Measurements from ENCODE around the gene CLSTN2. TPM values are rescaled to one million over a fixed set of nuclear protein-coding genes. Genes with fewer than 3 reads are reported as not detected.

Gene CLSTN2
- total RNA-seq, 1 experiment from 2014 or later = 0.02 TPM

GRCh38 chr3:140006331-140006730 is 71.3 kb downstream of the CLSTN2 start:
- Histone ChIP-seq H3K79me2 (ENCODE audit: insufficient read depth, low read length) (no peaks in the 10 kb centered on the region), H3K9me2 (ENCODE audit: insufficient read depth) (no peaks in the 10 kb centered on the region), H3K36me3 (ENCODE audit: control insufficient read depth in 1 of 2, insufficient read depth in 2 of 2, low read length in 2 of 2) (no peaks in the 10 kb centered on the region), H3K9ac (ENCODE audit: low read length) (no peak overlapping the region), H3K4me2 (ENCODE audit: low read length) (no peak overlapping the region), H2AFZ (ENCODE audit: low read depth, low read length, poor library complexity, severe bottlenecking) (no peak overlapping the region), H4K20me1 (ENCODE audit: insufficient read depth) (no peaks in the 10 kb centered on the region), H3K27ac (ENCODE audit: low read depth, low read length) (no peak overlapping the region), H3K4me3 (replicated peaks in 1 of 2; ENCODE audit: low read depth in 1 of 2, low read length in 2 of 2) (no peak overlapping the region), H3K4me1 (ENCODE audit: control insufficient read depth in 1 of 2, insufficient read depth in 2 of 2, low read length in 2 of 2) (no peaks in the 10 kb centered on the region), H3K27me3 (ENCODE audit: insufficient read depth, low read length) (peaks cover 58% of the 10 kb centered on the region), H3K9me3 (ENCODE audit: control insufficient read depth in 1 of 2, insufficient read depth in 1 of 2, low read depth in 1 of 2, low read length in 2 of 2) (no peaks in the 10 kb centered on the region)
- POLR2A ChIA-PET = no interaction called here
- RAD21 ChIA-PET (ENCODE audit: low non-redundant PET in 1 of 2, low total read pairs in 2 of 2, uncharacterized antibody in 2 of 2, unreplicated experiment in 2 of 2) = no interaction called here
- BruUV-seq (replicated peaks) = no TSS peak
- DNase-seq (ENCODE audit: low read depth, low spot score) (no peak), ATAC-seq (no peak)
- TF ChIP-seq CEBPB (IDR thresholded peaks at IDR 0.05; ENCODE audit: low read depth) = no peak
- no peak for TF ChIP-seq FOSL1 (IDR thresholded peaks at IDR 0.05; ENCODE audit: low read depth)
- no peak for TF ChIP-seq RAD21 (IDR thresholded peaks at IDR 0.05; ENCODE audit: low read depth)
- no peak for TF ChIP-seq EZH2 (IDR thresholded peaks at IDR 0.05)
- TF ChIP-seq CBX3 (IDR thresholded peaks at IDR 0.05; ENCODE audit: low read depth) = no peak
- TF ChIP-seq, protein P1, sequence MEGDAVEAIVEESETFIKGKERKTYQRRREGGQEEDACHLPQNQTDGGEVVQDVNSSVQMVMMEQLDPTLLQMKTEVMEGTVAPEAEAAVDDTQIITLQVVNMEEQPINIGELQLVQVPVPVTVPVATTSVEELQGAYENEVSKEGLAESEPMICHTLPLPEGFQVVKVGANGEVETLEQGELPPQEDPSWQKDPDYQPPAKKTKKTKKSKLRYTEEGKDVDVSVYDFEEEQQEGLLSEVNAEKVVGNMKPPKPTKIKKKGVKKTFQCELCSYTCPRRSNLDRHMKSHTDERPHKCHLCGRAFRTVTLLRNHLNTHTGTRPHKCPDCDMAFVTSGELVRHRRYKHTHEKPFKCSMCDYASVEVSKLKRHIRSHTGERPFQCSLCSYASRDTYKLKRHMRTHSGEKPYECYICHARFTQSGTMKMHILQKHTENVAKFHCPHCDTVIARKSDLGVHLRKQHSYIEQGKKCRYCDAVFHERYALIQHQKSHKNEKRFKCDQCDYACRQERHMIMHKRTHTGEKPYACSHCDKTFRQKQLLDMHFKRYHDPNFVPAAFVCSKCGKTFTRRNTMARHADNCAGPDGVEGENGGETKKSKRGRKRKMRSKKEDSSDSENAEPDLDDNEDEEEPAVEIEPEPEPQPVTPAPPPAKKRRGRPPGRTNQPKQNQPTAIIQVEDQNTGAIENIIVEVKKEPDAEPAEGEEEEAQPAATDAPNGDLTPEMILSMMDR (IDR thresholded peaks at IDR 0.05 in 2 of 3, conservative IDR thresholded peaks at IDR 0.05 in 1 of 3; ENCODE audit: borderline replicate concordance in 1 of 3, insufficient read depth in 1 of 3, low read depth in 2 of 3, low read length in 2 of 3) = no peak
- no peak for TF ChIP-seq ZNF274 (IDR thresholded peaks at IDR 0.05; ENCODE audit: low read depth, low read length)
- TF ChIP-seq POLR2A (IDR thresholded peaks at IDR 0.05; ENCODE audit: borderline replicate concordance, extremely low read depth, insufficient read depth, insufficient read length) = no peak
- TF ChIP-seq EZH2phosphoT487 (IDR thresholded peaks at IDR 0.05; ENCODE audit: borderline replicate concordance) = no peak
- no peak for TF ChIP-seq ZFX (IDR thresholded peaks at IDR 0.05)
- TF ChIP-seq ELF1 (IDR thresholded peaks at IDR 0.05; ENCODE audit: borderline replicate concordance, low read depth) = no peak
- TF ChIP-seq, protein P2, sequence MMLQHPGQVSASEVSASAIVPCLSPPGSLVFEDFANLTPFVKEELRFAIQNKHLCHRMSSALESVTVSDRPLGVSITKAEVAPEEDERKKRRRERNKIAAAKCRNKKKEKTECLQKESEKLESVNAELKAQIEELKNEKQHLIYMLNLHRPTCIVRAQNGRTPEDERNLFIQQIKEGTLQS (IDR thresholded peaks at IDR 0.05) = no peak
- no peak for TF ChIP-seq POLR2AphosphoS5 (IDR thresholded peaks at IDR 0.05; ENCODE audit: low read depth, low read length)
- TF ChIP-seq, protein P3, sequence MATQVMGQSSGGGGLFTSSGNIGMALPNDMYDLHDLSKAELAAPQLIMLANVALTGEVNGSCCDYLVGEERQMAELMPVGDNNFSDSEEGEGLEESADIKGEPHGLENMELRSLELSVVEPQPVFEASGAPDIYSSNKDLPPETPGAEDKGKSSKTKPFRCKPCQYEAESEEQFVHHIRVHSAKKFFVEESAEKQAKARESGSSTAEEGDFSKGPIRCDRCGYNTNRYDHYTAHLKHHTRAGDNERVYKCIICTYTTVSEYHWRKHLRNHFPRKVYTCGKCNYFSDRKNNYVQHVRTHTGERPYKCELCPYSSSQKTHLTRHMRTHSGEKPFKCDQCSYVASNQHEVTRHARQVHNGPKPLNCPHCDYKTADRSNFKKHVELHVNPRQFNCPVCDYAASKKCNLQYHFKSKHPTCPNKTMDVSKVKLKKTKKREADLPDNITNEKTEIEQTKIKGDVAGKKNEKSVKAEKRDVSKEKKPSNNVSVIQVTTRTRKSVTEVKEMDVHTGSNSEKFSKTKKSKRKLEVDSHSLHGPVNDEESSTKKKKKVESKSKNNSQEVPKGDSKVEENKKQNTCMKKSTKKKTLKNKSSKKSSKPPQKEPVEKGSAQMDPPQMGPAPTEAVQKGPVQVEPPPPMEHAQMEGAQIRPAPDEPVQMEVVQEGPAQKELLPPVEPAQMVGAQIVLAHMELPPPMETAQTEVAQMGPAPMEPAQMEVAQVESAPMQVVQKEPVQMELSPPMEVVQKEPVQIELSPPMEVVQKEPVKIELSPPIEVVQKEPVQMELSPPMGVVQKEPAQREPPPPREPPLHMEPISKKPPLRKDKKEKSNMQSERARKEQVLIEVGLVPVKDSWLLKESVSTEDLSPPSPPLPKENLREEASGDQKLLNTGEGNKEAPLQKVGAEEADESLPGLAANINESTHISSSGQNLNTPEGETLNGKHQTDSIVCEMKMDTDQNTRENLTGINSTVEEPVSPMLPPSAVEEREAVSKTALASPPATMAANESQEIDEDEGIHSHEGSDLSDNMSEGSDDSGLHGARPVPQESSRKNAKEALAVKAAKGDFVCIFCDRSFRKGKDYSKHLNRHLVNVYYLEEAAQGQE (IDR thresholded peaks at IDR 0.05; ENCODE audit: low read depth) = no peak
- no peak for TF ChIP-seq YY1 (IDR thresholded peaks at IDR 0.05; ENCODE audit: extremely low read depth, insufficient replicate concordance, low read depth, low read length)
- TF ChIP-seq, protein P4, sequence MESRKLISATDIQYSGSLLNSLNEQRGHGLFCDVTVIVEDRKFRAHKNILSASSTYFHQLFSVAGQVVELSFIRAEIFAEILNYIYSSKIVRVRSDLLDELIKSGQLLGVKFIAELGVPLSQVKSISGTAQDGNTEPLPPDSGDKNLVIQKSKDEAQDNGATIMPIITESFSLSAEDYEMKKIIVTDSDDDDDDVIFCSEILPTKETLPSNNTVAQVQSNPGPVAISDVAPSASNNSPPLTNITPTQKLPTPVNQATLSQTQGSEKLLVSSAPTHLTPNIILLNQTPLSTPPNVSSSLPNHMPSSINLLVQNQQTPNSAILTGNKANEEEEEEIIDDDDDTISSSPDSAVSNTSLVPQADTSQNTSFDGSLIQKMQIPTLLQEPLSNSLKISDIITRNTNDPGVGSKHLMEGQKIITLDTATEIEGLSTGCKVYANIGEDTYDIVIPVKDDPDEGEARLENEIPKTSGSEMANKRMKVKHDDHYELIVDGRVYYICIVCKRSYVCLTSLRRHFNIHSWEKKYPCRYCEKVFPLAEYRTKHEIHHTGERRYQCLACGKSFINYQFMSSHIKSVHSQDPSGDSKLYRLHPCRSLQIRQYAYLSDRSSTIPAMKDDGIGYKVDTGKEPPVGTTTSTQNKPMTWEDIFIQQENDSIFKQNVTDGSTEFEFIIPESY (IDR thresholded peaks at IDR 0.05; ENCODE audit: extremely low read depth, insufficient replicate concordance, low read length) = no peak
- no peak for TF ChIP-seq SP1 (IDR thresholded peaks at IDR 0.05; ENCODE audit: low read depth)
- CTCF ChIA-PET = no interaction called here
- intact Hi-C loops (cut with micrococcal nuclease) = no loop called here

Data from HCT116 (cell line).